Inflammatory macrophage (primary cell): ENCODE measurements around the gene NCBP3.

Experiments used
- DNase-seq, 2 donors: peaks; one replicate each; pipeline ENCODE4 v3.0.0-alpha.2; 2020 to 2022
- total RNA-seq, 18 experiments: gene quantifications; one replicate each; lab custom pipeline; 2026; ENCODE audit warnings: mixed read lengths in 6 of 18, inconsistent platforms in 2 of 18; lab: John Stamatoyannopoulos, UW

Gene NCBP3, protein sequence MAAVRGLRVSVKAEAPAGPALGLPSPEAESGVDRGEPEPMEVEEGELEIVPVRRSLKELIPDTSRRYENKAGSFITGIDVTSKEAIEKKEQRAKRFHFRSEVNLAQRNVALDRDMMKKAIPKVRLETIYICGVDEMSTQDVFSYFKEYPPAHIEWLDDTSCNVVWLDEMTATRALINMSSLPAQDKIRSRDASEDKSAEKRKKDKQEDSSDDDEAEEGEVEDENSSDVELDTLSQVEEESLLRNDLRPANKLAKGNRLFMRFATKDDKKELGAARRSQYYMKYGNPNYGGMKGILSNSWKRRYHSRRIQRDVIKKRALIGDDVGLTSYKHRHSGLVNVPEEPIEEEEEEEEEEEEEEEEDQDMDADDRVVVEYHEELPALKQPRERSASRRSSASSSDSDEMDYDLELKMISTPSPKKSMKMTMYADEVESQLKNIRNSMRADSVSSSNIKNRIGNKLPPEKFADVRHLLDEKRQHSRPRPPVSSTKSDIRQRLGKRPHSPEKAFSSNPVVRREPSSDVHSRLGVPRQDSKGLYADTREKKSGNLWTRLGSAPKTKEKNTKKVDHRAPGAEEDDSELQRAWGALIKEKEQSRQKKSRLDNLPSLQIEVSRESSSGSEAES
- 21.2 to 57.0 (median 41.2) reads per million in 18 experiments for total RNA-seq

DNA sequence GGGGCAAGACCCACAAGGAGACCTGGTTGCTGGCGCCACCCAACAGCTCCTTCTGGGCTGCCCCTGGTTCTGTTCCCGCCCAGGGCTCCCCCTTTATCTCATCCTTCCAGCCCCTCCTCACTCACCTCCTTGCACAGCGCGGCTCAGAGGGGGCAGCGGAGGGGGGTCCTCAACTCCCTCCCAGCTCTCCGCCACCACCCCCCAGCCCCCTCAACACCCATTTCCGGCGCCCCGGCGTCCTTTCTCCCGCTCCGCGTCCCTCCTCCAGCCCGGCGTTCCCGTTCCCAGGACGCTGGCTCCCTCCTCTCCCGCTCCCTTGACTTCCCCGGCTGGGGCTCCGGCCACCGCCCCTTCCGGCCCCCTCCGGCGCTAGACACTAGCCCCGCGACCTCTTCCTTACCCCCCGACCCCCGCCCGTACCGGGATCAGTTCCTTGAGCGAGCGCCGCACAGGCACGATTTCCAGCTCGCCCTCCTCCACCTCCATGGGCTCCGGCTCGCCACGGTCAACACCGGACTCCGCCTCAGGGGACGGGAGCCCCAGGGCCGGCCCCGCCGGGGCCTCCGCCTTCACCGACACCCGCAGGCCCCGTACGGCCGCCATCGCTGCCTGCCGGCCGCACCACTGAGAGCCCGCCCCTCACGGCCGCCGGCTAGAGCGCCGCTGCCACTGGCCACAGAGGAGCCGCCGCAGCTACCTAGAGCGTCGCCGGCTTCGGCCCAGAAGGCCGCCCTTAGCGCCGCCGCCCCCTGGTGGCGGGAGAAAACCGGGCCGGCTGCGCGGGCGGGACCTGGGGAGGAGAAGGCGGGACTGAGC is at the start of gene NCBP3:
Gene NCBP3, minus strand, starts transcription at position 626 of the 816 bp plus-strand sequence. Its CDS starts 23 bp downstream, at position 603.
- DNase-seq, result peak; percentile 97 to 98

DNA sequence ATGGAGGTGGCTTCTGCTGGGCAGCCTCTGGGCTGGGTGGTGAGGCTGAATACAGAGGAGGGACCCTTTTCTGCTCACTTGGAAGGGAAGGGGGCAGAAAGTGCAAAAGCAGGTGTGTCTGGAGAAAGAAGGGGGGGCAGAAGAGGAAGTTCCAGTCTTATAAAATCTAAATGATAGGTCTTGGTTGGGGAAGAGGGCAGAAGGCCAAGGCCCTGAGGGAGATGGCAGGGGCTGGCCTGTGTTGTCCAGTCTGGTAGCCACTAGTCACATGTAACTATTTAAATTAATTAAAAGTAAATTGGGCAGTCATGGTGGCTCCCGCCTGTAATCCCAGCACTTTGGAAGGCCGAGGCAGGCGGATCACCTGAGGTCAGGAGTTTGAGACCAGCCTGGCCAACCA is 49.3 kb upstream of the NCBP3 start:
- no peak for DNase-seq

DNA sequence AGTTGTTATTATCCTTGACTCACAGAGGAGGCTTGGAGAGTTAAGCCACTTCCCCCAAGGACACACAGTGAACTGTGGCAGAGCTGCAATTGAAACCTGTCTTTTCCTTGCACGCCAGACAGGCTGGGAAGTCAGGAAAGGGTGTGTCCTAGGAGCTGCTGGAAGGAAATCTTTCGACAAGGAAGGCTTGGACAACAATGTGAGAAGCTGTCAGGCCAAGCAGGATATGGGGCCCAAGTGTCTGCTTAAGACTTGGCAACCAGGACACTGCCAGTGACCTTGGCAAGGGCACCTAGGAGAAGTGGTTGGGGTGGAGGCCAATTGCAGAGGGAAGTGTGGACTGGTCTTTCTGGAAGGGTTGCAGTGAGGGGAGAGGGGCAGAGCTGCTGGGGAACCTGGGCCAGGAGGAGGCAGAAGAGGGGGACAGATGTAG is 48.9 kb upstream of the NCBP3 start:
- peak; percentile 45 to 64 for DNase-seq

DNA sequence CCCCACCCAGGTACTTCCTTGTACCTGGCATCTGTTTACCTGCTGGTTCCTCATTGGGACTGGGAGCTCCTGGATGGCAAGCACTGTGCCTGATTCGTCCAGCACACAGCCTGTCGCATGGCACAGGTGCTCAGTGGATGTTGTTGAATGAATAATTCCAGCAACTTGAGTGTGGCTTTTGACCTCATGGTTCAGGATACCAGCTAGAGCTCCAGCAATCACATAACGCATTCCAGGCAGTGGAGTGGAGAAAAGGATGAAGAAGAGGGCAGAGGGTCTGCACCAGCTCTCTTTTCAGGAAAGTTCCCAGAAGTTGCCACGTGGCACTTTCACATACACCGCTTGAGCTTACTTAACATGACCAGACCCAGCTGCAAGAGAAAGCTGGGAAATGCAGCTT is 48.1 kb upstream of the NCBP3 start:
- DNase-seq, result no peak

DNA sequence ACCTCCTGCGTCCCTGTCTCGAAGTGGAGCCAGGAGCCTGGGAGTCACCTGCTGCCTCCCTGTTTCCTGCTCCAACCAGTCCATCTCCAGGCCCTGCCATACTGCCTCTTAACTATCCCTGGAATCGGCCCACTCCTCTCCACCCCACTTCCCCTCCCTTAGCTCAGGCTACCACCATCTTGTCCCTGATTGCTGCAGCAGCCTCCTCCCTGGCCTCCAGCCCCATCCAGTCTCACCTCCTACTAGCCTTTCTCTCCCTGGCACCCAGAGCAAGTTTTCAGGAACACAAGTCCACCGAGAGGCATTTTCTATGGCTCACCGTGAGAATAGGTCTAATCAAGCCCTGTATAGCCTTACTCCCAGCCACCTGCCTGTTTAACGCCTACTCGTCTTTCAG is 47.7 kb upstream of the NCBP3 start:
- DNase-seq, result no peak

DNA sequence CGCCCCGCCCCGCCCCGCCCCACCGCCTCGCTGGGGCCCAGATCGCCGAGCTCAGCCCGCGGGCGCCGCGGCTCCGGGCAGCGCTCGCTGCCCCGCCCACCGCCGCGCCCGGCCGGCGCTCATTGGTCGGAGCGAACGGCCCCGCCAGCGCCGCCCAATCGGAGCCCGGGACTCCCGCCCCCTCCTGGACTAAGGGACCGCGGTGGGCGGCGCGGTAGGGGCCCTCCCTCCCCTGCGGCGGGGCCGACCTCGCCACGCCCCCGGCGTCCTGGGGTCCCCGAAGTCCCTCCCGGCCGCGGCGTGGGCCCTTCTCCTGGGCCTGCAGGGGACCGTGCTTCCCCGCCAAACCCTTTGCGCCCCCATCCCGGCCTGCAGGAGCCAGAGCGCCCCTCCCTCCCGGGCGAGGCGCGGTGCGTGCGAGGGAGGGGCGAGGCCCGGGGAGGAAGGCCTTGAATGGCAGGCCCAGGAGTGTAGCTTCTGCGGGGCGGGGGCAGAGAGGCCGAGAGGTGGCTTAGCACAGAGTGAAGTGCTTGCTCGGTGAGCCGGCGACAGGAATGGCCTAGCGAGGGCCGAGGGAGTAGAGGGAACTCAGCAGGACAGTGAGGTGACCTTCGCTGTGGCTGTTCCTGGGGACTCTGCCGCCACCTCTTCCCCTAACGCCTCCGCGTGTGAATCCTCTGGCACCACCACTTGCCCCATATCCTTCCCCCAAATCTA is 47.1 kb upstream of the NCBP3 start, which contains the start of gene CAMKK1:
Gene CAMKK1, minus strand, starts transcription at position 51 of the 717 bp plus-strand sequence. CDS start 7,366 bp downstream, outside the sequence.
- peak; percentile 89 to 96 for DNase-seq

DNA sequence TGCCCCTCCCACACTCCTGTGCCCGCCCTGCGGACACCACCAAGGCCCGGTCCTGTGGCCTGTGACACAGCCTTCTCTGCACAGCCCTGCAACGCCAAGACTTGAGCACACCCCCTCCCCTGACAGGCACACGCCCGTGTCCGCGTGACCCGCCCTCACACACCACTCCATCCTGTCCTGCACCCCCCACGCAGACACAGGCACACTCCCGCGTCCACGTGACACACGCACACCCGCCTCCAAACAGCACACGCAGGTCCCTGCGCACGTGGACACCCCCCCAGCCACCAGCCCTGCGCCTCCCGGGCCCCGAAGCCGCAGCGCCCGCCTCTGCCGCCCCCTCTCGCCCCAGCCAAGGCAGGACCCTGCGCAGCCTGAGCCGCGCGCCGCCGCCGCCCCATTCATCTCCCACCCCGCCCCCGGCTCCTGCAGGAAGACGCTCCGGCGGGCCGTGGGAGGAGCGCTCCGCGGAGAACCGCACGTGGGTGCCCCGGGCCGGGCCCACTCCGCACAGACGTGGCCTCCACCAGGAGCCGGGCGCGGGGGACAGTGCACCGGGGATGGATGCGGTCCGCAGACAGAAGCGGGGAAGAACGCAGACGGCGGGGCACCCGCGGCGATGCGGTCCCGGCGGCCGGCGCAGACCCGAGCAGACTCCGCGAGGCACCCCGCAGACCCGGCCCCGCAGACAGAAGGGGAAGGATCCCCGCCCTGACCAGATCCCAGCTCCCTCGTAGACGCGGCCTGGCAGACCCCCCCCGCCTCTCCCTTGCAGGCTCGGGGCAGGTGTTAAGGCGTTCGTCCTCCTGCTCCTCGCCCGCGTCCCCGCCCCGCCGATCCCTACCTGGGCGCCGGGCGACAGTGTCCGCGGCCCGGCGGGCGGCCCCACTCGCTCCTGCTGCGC is 46.3 kb upstream of the NCBP3 start:
- peak; percentile 95 to 97 for DNase-seq

DNA sequence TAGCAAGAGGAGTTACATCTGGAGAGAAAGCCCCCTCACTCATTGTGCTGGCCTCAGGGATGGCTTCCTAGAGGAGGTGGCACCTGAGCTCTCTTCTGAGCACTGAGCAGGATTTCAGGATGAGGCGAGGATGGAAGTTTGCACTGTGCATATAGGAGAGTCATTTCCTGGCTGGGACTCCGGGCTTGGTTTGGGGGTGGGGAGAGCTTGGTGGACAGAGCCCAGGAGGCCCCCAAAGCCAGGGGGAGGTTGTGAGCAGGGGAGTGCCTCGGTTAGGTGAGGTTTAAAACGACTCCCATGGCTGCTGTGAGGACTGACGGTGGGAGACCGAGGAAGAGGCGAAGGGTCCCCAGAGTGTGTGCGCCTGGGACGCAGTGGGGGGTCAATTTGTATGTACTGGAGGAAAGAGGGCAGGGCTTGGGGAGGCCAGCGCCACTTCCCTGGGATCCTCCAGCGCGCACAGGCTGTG is 45.6 kb upstream of the NCBP3 start:
- no peak for DNase-seq

DNA sequence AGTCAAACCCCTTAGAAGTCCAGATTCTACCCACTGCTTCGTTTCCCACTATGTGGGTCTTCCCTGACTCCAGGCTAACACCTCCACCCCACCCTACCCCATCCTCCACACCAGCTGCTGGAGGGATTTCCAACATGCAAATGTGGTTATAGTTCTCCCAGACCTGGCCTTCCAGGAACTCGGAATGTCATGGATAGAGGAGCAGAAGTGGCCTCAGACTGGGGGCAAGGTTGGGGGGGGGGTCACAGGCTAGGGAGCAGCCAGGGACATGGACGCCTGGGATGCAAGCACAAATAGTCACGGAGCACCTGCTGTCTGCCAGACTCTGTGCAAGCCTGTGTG is 44.8 kb upstream of the NCBP3 start:
- DNase-seq, result no peak

DNA sequence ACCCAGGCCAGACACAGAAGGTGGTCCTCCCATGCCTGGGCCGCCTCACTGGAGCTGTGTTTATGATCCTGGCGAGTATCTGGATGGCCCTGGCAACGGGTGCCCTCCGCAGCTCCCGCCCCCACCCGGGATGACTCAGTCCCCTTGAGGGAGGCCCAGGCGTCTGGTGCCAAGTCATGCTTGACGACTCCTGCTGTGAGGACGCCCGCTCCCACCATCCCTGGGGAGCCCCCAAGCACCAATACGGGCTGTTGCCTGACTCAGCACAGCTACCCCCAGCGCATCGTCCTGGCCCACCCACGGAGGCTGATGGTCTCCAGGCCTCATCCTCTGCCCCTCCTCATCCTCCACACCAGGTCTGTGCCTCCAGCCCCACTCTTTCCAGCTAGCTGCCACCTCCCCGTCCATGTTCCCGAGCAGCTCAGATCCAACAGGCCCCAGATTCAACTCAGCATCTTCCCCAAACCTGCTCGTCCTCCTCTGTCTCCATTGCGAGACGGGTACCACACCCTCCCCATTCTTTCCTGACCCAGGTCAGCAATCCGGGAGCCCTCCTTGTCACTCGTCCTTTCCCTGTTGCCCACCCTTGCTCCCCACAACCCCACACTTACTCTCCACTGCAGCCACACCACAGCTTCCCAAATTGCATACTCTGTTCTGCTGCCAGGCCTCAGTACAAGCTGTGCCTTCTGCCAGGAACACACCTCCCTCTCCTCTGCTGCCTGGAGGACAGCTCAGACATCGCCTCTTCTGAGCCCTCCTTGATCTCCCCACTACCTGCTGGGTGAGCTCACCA is 44.2 kb upstream of the NCBP3 start:
- peak; percentile 43 to 65 for DNase-seq

DNA sequence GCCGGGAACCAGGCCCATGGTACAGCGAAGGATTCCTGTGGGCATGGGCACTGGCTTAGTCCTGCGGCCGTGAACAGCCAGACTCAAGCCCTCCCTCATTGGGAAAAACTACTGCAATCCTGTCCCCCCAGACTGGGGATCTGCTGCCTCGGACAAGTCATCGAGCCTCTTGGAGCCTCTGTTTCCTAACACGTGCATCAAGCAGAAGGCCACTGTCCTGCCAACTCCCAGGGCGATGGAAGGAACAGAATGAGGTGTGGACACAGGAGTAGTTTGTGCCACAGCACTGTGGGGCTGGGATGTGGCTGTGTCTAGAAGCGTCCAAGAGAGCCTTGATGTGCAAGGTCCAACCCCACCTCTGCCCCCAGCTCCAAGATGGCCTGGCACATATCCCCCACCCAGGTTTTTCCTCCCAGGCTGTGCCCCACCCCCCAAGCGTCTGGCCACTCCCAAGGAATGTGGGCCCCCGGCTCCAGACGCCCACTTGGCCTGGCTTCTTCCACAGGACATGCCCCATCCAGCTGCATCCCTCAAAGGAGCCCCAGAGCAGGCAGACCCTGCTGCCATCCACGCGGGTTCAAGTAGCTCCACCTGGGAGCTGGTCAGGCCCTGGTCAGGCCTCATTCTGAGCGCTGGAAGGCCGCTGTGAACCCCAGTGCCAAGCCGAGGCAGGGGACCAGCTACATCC is 43.4 kb upstream of the NCBP3 start:
- DNase-seq, result no peak

DNA sequence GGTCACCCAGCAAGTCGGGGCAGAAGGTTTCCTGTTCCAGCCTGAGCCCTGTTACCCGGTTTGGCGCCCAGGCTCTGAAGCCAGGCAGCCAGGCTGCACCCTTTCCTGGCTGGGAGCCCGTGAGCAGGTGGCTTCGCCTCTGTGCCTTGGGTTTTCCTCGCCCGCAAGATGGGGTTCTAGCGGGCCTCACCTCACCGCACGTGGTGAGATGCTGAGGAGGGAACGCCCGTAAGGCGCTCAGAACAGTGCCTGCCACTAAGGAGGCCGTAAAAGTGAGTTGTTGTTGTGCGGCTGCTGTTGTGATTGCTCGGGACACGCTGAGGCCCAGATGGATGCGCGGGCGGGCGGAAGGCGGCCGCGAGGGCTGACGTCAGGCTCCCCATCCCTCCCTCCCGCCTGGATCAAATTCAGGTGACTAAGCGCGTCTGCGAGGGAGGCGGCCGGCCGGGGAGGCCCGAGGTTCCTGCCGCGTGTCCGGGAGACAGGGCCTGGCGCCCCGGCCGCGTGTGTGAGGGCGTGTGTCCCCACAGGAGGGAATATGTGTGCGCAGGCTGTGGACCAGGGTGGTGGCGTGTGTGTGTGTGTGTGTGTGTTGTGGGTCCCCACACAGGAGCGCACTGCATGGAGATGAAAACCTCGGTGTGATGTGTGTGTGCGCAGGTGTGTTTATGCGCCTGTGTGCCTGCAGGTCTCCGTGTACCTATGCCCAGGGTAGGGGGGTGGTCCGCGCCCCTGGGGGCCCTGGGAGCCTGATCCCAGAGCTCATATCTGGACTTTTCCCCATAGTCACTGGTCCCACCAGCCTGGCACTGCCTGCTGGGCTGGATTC is 42.5 kb upstream of the NCBP3 start:
- DNase-seq, result peak in 1 of 2 donors; percentile 25

DNA sequence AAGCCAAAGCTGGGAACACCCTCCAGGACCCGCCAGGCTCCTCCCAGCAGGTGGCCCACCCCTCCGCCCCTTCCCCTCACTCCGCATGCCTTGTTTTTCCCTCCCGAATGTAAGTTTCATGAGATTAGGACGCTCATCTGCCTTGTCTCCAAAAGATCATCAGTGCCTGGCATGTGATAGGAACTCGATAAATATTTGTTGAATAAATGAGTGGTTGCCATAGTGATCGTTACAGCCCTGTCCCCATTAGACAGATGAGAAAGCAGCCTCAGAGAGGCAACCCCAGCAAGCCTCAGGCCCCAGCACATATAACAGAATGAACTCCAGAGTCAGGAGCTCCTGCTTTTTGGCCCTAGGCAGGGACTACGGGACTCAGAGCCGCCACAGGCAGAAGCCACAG is 41.8 kb upstream of the NCBP3 start:
- DNase-seq, result no peak

DNA sequence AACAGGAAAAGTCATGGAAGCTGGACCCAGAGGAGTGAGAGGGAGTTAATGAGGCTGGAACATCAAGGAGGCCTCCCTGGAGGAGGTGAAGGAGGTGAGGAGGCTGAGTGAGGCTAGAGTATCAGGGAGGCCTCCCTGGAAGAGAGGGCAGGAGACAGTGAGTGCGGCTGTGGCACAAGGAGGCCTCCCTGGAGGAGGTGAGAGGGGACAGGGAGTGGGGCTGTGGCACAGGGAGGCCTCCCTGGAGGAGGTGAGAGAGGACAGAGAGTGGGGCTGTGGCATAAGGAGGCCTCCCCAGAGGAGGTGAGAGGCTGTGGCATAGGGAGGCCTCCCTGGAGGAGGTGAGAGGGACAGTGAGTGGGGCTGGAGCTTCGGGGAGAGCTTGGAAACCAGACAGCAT is 41.3 kb upstream of the NCBP3 start:
- DNase-seq, result no peak

DNA sequence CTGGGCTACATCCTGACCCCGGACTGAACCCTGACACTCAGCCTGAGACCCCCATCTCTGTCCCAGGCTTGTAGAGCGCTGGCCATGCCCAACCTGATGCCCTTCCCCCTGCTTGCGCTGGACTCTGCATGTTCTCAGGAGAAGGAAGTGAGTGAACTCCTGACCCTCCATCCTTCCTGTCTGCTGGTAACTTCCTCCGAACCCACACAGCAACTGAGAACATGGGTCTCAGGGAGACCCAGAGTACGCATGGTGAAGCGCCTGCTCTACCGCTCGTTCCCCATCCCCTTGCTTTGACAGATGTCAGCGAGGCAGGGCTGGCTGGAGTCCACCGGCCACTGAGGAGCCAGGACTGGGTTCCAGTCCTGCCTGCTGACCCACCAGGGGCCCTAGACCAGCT is 40.7 kb upstream of the NCBP3 start:
- DNase-seq, result peak; percentile 75 to 87

DNA sequence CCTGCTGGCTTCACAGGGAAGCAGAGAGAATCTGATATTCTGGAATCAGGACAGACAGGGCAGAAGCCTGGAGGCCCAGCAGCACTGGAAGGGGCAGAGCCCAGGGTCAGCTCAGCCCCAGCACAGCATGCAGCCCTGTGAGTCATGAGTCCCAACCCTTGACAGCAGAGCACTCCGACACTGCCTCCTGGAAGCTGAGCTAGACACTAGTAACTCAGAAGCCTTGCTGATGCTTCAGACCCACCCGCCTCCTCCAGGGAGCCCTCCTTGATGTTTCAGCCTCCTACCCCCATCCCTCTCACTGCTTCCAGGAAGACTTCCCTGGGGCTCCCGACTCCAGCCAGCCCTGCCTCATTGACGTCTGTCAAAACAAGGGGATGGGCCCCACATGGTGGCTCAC is 39.9 kb upstream of the NCBP3 start:
- peak; percentile 10 to 27 for DNase-seq

DNA sequence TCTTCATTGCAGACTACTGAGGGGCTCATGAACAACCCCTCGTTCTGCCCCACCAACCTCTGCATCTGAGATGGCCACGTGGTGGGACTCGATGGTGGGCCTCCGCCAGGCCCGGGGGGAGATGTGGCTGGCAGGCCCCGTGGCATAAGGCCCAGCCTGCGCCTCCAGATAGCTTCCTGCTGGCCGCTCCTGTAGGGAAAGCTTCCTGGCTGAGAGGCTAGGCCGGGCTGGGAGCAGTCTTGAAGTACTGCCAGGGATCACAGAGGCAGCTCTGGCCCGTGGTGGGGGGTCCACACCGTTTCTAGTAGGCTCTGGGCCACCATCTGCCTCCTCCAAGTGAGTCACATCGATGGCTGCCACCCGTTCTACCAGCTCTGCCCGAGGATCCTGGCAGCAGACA is 39.2 kb upstream of the NCBP3 start:
- DNase-seq, result no peak

DNA sequence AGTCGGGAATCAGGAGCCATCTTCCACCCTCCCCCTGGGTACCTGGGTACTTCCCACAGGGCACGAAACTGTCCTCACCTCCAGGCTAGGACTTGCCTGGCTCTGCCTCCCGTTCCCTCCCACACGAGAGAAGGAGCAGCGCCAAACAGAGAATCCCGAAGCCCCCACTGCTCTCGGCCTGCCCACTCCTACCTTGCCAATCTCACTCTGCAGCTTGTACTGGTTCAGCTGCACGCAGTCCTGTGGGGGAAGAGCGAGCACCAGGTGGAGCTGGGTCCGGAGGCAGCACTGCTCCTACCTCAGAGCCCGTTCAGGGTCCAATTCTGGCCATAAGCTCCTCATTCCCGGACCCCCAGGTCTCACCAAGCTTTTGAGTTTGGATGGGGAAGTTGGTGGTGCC is 38.1 kb upstream of the NCBP3 start:
- no peak for DNase-seq

DNA sequence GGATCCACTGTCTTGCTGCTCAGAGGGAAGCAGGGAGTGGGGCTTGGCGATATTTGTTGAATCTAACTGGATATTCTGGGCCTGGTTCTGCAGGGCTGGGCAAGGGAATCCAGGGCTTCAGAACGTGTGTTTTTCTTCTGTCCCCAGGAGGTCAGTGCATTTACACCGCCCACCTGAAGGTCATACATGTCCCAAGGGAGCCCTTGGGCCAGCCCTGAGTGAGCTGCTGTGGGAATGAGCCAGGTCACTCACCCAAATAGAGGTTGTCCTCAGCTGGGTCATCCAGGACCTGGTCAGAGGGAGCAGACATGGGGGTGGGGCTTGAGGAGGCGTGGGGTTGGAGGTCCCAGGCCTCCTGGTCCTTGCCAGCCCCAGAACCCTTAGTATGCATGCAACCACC is 36.2 kb upstream of the NCBP3 start:
- no peak for DNase-seq
